Mucosa of descending colon (tissue), 3 donors: ENCODE data around the gene OR52A1. TPM values are rescaled to one million over a fixed set of nuclear protein-coding genes. Genes with fewer than 3 reads are reported as not detected.

Experiments used
- ATAC-seq: fragments of 200-7000 bp; cut with Tn5 transposase; one replicate; pipeline ENCODE4 v1.9.1; 2020; ENCODE audit warnings: mild to moderate bottlenecking, moderate library complexity
- DNase-seq, 3 donors: peaks; one replicate each; pipeline ENCODE4 v3.0.0-alpha.2; 2020
- H3K36me3 ChIP-seq: fragments of 200-600 bp; one replicate; pipeline ENCODE4 v1.8.0; 2021; ENCODE audit warnings: low read depth, mild to moderate bottlenecking
- H3K4me1 ChIP-seq: fragments of 200-600 bp; one replicate; pipeline ENCODE4 v1.8.0; 2021; ENCODE audit warnings: low read depth, mild to moderate bottlenecking
- H3K4me3 ChIP-seq: fragments of 200-600 bp; one replicate; pipeline ENCODE4 v1.8.0; 2021; ENCODE audit warnings: mild to moderate bottlenecking
- H3K9me3 ChIP-seq: fragments of 200-600 bp; one replicate; pipeline ENCODE4 v1.8.0; 2021; ENCODE audit warnings: mild to moderate bottlenecking
- CTCF ChIP-seq: fragments of 200-600 bp; IDR thresholded peaks from one replicate; pipeline ENCODE4 v1.8.0; 2022; ENCODE audit warnings: antibody characterized with exemption, mild to moderate bottlenecking
- intact Hi-C, 2 donors: fragments of 100-400 bp; cut with DNase I in 1 of 2; cut with micrococcal nuclease in 1 of 2; formaldehyde crosslinking; loops; one replicate each; pipeline versions ENCODE4 v1.11.0 to v1.11.1; 2022; cut with DNase I, micrococcal nuclease
- long read RNA-seq, 2 donors: library from polyadenylated mRNA; unstranded; transcript quantifications; one replicate each; pipeline ENCODE4 v2.0.0, GENCODE V29; 2019 to 2021
- total RNA-seq, 3 donors: library from RNA; stranded (reverse); fragmentation: NEBNext Ultra II Directional in 2 of 3; extraction: Animal tissue kit (Norgen Biotek cat#: 25700) in 2 of 3; gene quantifications; one replicate each; pipeline versions ENCODE4 v1.2.1 to v1.2.4, GENCODE V29; 2021 to 2023
- donor health status: DM: no; HTN: no; CAD: no; lungs with moderate emphysema.
- donor health status: DM: no; HTN: no; CAD: no.
- donor health status: DM: no; HTN: yes; CAD: no.

Gene OR52A1
- total RNA-seq, result not detected
- long read RNA-seq, donor 1, result 0 reads
- long read RNA-seq, donor 2, result 0 reads

GRCh38 chr11:5154657-5155056 is at the start of gene OR52A1:
Gene OR52A1, minus strand, starts transcription at chr11:5154757. Its CDS starts 2,388 bp downstream, at chr11:5152369.
- intact Hi-C loops, result no loop called here
- TF ChIP-seq CTCF, result no peak

GRCh38 chr11:5203366-5203765 is 48.8 kb upstream of the OR52A1 start:
- intact Hi-C loops, result no loop called here

More at GRCh38 chr11:5154657-5155056, at the start of gene OR52A1:
- Histone ChIP-seq H3K4me1 (no peaks in the 10 kb centered on the region), H3K4me3 (no peak within 1 kb of the TSS), H3K9me3 (no peaks in the 10 kb centered on the region), H3K36me3 (no peaks in the 10 kb centered on the region)
- ATAC-seq (no peak), DNase-seq (no peak)

GRCh38 chr11:5200582-5200981 is 46.0 kb upstream of the OR52A1 start, which contains the start of gene OR51V1:
Gene OR51V1, minus strand, starts transcription at chr11:5200682. Its CDS starts 0 bp downstream, at chr11:5200682.
- no peak for TF ChIP-seq CTCF
- intact Hi-C loops, result no loop called here
- DNase-seq, result no peak
- H3K4me1 ChIP-seq, result no peaks in the 10 kb centered on the region
- H3K36me3 ChIP-seq, result no peaks in the 10 kb centered on the region
- no peak within 1 kb of the TSS for H3K4me3 ChIP-seq
- no peak for ATAC-seq
- no peaks in the 10 kb centered on the region for H3K9me3 ChIP-seq

More at GRCh38 chr11:5203366-5203765, 48.8 kb upstream of the OR52A1 start:
- no peak for ATAC-seq
- Histone ChIP-seq H3K4me3 (no peak overlapping the region), H3K4me1 (no peaks in the 10 kb centered on the region), H3K36me3 (no peaks in the 10 kb centered on the region), H3K9me3 (no peaks in the 10 kb centered on the region)
- no peak for DNase-seq
- TF ChIP-seq CTCF, result no peak

DNA sequence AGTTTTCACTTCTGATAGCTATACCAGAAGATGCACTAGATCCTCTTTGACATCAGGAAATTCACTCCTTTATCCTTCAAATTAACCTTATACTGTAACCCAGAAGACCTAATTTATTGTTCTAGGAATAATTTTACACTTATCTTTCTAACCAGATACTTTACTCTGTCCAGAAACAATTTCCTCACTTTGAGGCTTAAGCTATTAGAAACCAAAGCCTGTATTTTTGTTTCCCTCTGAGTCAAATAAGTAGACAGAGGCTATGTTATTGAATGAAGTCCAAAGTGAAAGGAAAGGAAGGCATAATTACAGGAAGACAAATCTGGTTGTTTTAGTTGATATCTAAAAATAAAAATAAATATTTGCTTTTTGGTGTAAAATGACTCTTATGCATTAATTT is 43.7 kb upstream of the OR52A1 start:
- TF ChIP-seq CTCF, result no peak
- ATAC-seq, result no peak
- no peak for DNase-seq
- H3K4me3 ChIP-seq, result no peak overlapping the region
- no peaks in the 10 kb centered on the region for H3K4me1 ChIP-seq
- no peaks in the 10 kb centered on the region for H3K36me3 ChIP-seq
- H3K9me3 ChIP-seq, result no peaks in the 10 kb centered on the region
- intact Hi-C loops, result no loop called here

GRCh38 chr11:5197536-5197935 is 43.0 kb upstream of the OR52A1 start:
- no peak overlapping the region for H3K4me3 ChIP-seq
- DNase-seq (no peak), ATAC-seq (no peak)
- no peak for TF ChIP-seq CTCF
- H3K4me1 ChIP-seq, result no peaks in the 10 kb centered on the region
- no peaks in the 10 kb centered on the region for H3K36me3 ChIP-seq
- intact Hi-C loops, result no loop called here
- H3K9me3 ChIP-seq, result no peaks in the 10 kb centered on the region

DNA sequence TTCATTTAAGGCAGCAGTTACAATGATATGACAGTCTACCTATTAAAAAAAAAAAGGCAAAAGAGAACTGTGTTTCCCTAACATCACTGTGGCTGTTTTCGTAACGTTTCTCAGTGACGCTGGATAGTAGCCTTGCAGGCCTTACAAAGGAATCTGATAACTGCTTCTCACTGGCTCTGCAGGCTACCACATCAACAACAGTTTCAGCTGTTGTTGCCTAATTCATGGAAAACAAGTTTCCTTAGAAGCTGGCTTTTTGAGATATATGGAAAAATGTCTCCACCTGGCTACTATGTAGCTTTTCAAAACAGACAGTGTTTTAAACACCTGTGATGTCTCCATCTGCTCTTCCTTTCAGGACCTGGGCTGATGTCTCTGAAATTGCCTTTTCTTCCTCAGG is 42.2 kb upstream of the OR52A1 start:
- intact Hi-C loops, result no loop called here
- Histone ChIP-seq H3K9me3 (no peaks in the 10 kb centered on the region), H3K36me3 (no peaks in the 10 kb centered on the region), H3K4me1 (no peaks in the 10 kb centered on the region), H3K4me3 (no peak overlapping the region)
- ATAC-seq (no peak), DNase-seq (no peak)
- no peak for TF ChIP-seq CTCF
